ENCODE data around the gene PRPF19.

The PRPF19 gene

GRCh38 chr11:60905047-60905446 is 1.3 kb downstream of the PRPF19 start:
- no peak for DNase-seq

GRCh38 chr11:60902625-60903024 is 3.8 kb downstream of the PRPF19 start:
- no peak for DNase-seq

- DNase-seq = no peak
These were observed 5.5 kb downstream of the PRPF19 start for GRCh38 chr11:60900673-60901404.

GRCh38 chr11:60899977-60900376 is 6.4 kb downstream of the PRPF19 start:
- DNase-seq = no peak

GRCh38 chr11:60899046-60899936 is 7.1 kb downstream of the PRPF19 start:
- peak; percentile 62 to 71 for DNase-seq

- DNase-seq = no peak
These were observed 8.9 kb downstream of the PRPF19 start for GRCh38 chr11:60897496-60897895.

GRCh38 chr11:60895687-60896086 is 10.7 kb downstream of the PRPF19 start:
- DNase-seq = peak; percentile 10 to 41

GRCh38 chr11:60891103-60891741 is 15.2 kb downstream of the PRPF19 start:
- DNase-seq = no peak

GRCh38 chr11:60890696-60891095 is 15.7 kb downstream of the PRPF19 start:
- DNase-seq = no peak

GRCh38 chr11:60889869-60890311 is 16.5 kb downstream of the PRPF19 start:
- no peak for DNase-seq

GRCh38 chr11:60887556-60887955 is 18.8 kb downstream of the PRPF19 start:
- peak; percentile 60 to 62 for DNase-seq

GRCh38 chr11:60880643-60881282 is 25.6 kb downstream of the PRPF19 start:
- no peak for DNase-seq

- no peak for DNase-seq
These were observed 26.3 kb downstream of the PRPF19 start for GRCh38 chr11:60879971-60880588.

- no peak for DNase-seq
These were observed 27.3 kb downstream of the PRPF19 start for GRCh38 chr11:60879104-60879503.

- DNase-seq = no peak
These were observed 27.9 kb downstream of the PRPF19 start for GRCh38 chr11:60878245-60879101.

GRCh38 chr11:60876168-60876485 is 30.3 kb downstream of the PRPF19 start:
- DNase-seq = no peak

- no peak for DNase-seq
These were observed 30.8 kb downstream of the PRPF19 start for GRCh38 chr11:60875366-60876167.

- no peak for DNase-seq
These were observed 31.7 kb downstream of the PRPF19 start for GRCh38 chr11:60874421-60875365.

GRCh38 chr11:60873533-60873932 is 32.9 kb downstream of the PRPF19 start:
- DNase-seq = no peak
